ENCODE results near the gene SLC24A3. TPM values are rescaled to one million over a fixed set of nuclear protein-coding genes. Genes with fewer than 3 reads are reported as not detected.

Gene SLC24A3
- total RNA-seq, 1 experiment from 2014 or later = not detected

GRCh38 chr20:19543101-19543500 lies 330.7 kb downstream of the SLC24A3 start:
- no peak for TF ChIP-seq REST (IDR thresholded peaks at IDR 0.05; ENCODE audit: insufficient read depth in 1 of 2, low read depth in 2 of 2, low read length in 1 of 2)
- TF ChIP-seq POLR2AphosphoS5 (IDR thresholded peaks at IDR 0.05; ENCODE audit: low read depth, low read length) = no peak
- no peak for TF ChIP-seq SIN3A (IDR thresholded peaks at IDR 0.05; ENCODE audit: borderline replicate concordance, insufficient read depth, low read depth, low read length)
- no peak for TF ChIP-seq TCF7L2 (IDR thresholded peaks at IDR 0.05; ENCODE audit: low read depth, low read length)
- TF ChIP-seq CTCF (IDR thresholded peaks at IDR 0.05) = no peak
- no peak for DNase-seq (ENCODE audit: low read depth, low spot score)
- Histone ChIP-seq H3K36me3 (ENCODE audit: control insufficient read depth, insufficient read depth, low read length) (no peaks in the 10 kb centered on the region), H3K4me3 (ENCODE audit: low read depth in 2 of 2, low read length in 2 of 2) (no peak overlapping the region), H3K27ac (ENCODE audit: low read length) (no peak overlapping the region), H3K9me3 (ENCODE audit: control insufficient read depth, insufficient read depth, low read depth, low read length) (no peaks in the 10 kb centered on the region), H3K27me3 (ENCODE audit: control insufficient read depth, insufficient read depth, low read length) (no peaks in the 10 kb centered on the region), H3K4me1 (ENCODE audit: control insufficient read depth, insufficient read depth, low read length) (no peaks in the 10 kb centered on the region)
- ATAC-seq = no peak
- in situ Hi-C loops (cut with HindIII; ENCODE audit: low pct_unique_long_range_greater_than_20kb, low sequenced_read_pairs) = no loop called here
- POLR2A ChIA-PET = no interaction called here
- intact Hi-C loops (cut with micrococcal nuclease; ENCODE audit: unreplicated experiment) = no loop called here
- CTCF ChIA-PET = no interaction called here
- BruUV-seq (replicated peaks) = no TSS peak

GRCh38 chr20:19544684-19545083 lies 332.2 kb downstream of the SLC24A3 start:
- BruUV-seq (replicated peaks) = no TSS peak
- TF ChIP-seq POLR2AphosphoS5 (IDR thresholded peaks at IDR 0.05; ENCODE audit: low read depth, low read length) (no peak), CTCF (IDR thresholded peaks at IDR 0.05) (0 out of 2 replicates have a peak, but pooled peaks have one; percentile 0)
- ATAC-seq (no peak), DNase-seq (ENCODE audit: low read depth, low spot score) (no peak)
- in situ Hi-C loops (cut with HindIII; ENCODE audit: low pct_unique_long_range_greater_than_20kb, low sequenced_read_pairs) = no loop called here
- no peak overlapping the region for H3K27ac ChIP-seq (ENCODE audit: low read length)
- no peaks in the 10 kb centered on the region for H3K27me3 ChIP-seq (ENCODE audit: control insufficient read depth, insufficient read depth, low read length)
- ChIA-PET CTCF (no interaction called here), POLR2A (no interaction called here)
- no peak overlapping the region for H3K4me3 ChIP-seq (ENCODE audit: low read depth in 2 of 2, low read length in 2 of 2)
- intact Hi-C loops (cut with micrococcal nuclease; ENCODE audit: unreplicated experiment) = no loop called here
- H3K9me3 ChIP-seq (ENCODE audit: control insufficient read depth, insufficient read depth, low read depth, low read length) = no peaks in the 10 kb centered on the region
- no peaks in the 10 kb centered on the region for H3K36me3 ChIP-seq (ENCODE audit: control insufficient read depth, insufficient read depth, low read length)
- no peaks in the 10 kb centered on the region for H3K4me1 ChIP-seq (ENCODE audit: control insufficient read depth, insufficient read depth, low read length)

- no peaks in the 10 kb centered on the region for H3K9me3 ChIP-seq (ENCODE audit: control insufficient read depth, insufficient read depth, low read depth, low read length)
- POLR2A ChIA-PET = no interaction called here
- in situ Hi-C loops (cut with HindIII; ENCODE audit: low pct_unique_long_range_greater_than_20kb, low sequenced_read_pairs) (no loop called here), intact Hi-C loops (cut with micrococcal nuclease; ENCODE audit: unreplicated experiment) (no loop called here)
- H3K4me1 ChIP-seq (ENCODE audit: control insufficient read depth, insufficient read depth, low read length) = no peaks in the 10 kb centered on the region
- no peaks in the 10 kb centered on the region for H3K27me3 ChIP-seq (ENCODE audit: control insufficient read depth, insufficient read depth, low read length)
- TF ChIP-seq SIN3A (IDR thresholded peaks at IDR 0.05; ENCODE audit: borderline replicate concordance, insufficient read depth, low read depth, low read length) (no peak), REST (IDR thresholded peaks at IDR 0.05; ENCODE audit: insufficient read depth in 1 of 2, low read depth in 2 of 2, low read length in 1 of 2) (no peak), POLR2AphosphoS5 (IDR thresholded peaks at IDR 0.05; ENCODE audit: low read depth, low read length) (no peak), CTCF (IDR thresholded peaks at IDR 0.05) (no peak), TCF7L2 (IDR thresholded peaks at IDR 0.05; ENCODE audit: low read depth, low read length) (no peak)
- no peak overlapping the region for H3K27ac ChIP-seq (ENCODE audit: low read length)
- ATAC-seq = no peak
- no TSS peak for BruUV-seq (replicated peaks)
- H3K4me3 ChIP-seq (ENCODE audit: low read depth in 2 of 2, low read length in 2 of 2) = no peak overlapping the region
- no peaks in the 10 kb centered on the region for H3K36me3 ChIP-seq (ENCODE audit: control insufficient read depth, insufficient read depth, low read length)
- DNase-seq (ENCODE audit: low read depth, low spot score) = no peak
- CTCF ChIA-PET = no interaction called here
Observed at GRCh38 chr20:19546648-19547047, 334.2 kb downstream of the SLC24A3 start.

All from Panc1 (cell line).